CD1c-positive myeloid dendritic cell (primary cell): ENCODE data around the gene PIKFYVE.
"Not testable (repeated sequence)": the region's sequence is repeated elsewhere in the genome, so short reads cannot be mapped to it uniquely, and the experiment has no call there.

Experiments used
- DNase-seq: peaks from one replicate; pipeline ENCODE4 v3.0.0-alpha.2; 2016; ENCODE audit errors: extremely low spot score

Gene PIKFYVE, protein sequence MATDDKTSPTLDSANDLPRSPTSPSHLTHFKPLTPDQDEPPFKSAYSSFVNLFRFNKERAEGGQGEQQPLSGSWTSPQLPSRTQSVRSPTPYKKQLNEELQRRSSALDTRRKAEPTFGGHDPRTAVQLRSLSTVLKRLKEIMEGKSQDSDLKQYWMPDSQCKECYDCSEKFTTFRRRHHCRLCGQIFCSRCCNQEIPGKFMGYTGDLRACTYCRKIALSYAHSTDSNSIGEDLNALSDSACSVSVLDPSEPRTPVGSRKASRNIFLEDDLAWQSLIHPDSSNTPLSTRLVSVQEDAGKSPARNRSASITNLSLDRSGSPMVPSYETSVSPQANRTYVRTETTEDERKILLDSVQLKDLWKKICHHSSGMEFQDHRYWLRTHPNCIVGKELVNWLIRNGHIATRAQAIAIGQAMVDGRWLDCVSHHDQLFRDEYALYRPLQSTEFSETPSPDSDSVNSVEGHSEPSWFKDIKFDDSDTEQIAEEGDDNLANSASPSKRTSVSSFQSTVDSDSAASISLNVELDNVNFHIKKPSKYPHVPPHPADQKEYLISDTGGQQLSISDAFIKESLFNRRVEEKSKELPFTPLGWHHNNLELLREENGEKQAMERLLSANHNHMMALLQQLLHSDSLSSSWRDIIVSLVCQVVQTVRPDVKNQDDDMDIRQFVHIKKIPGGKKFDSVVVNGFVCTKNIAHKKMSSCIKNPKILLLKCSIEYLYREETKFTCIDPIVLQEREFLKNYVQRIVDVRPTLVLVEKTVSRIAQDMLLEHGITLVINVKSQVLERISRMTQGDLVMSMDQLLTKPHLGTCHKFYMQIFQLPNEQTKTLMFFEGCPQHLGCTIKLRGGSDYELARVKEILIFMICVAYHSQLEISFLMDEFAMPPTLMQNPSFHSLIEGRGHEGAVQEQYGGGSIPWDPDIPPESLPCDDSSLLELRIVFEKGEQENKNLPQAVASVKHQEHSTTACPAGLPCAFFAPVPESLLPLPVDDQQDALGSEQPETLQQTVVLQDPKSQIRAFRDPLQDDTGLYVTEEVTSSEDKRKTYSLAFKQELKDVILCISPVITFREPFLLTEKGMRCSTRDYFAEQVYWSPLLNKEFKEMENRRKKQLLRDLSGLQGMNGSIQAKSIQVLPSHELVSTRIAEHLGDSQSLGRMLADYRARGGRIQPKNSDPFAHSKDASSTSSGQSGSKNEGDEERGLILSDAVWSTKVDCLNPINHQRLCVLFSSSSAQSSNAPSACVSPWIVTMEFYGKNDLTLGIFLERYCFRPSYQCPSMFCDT (N-terminal part only)

DNA sequence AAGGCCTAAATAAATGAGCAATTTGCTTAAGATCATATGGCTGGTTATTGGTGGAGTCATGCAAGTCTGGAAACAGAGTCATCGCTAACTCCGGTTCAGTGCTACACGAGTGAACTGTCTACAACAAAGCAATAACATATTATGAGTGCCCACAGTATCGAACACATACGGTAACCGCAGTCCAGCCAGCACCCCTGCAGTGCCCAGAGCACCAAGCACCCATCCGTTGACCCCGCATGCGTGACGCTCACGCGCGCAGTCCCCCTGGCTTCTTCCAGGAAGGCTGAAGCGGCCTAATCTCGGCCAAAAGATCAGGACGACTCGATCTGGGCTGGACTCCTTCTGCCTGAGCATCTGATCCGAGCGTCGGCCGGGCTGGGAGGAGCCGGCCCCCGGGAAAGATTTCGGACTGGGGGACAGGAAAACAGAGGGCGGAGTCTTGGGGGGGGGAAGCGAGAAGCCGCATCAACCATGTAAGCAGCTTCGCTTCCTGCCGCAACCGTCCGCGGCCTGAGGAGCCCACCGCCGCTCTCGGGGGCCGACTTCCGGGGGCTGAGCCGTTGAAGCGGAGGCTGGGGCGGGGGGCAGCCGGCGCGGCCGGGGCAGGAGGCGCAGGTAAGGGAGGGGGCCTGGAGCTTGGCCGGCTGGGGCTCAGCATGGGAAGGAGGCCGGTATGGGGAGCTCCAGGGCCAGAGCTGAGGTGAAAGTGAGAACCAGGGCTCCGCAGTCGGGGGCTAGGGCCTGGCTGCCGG lies at the start of gene PIKFYVE:
TSS of gene PIKFYVE (plus strand) at position 455 of the 752 bp plus-strand sequence. CDS start 5,265 bp downstream, outside the sequence.
- peak; percentile 96 for DNase-seq

DNA sequence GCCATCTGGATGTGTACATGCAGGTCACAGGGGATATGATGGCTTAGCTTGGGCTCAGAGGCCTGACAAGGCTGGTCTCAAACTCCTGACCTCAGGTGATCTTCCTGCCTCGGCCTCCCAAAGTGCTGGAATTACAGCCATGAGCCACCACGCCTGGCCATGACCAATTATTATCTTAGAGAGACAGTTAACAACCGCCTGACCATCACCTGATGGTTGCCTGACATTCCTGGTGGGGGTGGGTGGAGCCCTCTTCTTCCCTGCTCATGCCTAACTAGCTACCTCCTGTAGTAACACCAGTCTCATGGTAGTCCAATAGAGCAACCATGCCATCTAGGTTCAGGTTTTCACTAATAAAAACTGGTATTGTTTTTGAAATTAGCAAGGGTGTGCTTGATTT lies 44.2 kb upstream of the PIKFYVE start:
- not testable (repeated sequence) for DNase-seq

DNA sequence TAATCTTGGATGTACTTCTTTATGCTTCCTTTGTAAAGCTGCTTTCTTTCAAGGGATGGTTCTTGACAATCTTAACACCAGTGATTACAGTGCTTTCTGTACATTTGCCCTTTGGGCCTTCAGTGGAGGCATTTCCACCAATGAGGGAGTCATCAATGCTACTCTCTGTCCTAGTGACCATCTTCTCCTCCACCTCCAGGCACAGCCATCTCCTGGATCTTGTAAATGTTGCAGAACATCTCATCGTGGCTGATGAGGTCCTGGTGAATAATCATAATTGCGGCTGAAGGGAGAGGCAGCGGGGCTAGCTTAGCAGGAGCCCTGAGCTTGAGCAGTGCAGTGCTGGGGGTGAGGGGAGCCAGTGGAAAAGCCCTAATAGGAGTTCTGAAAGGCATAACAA lies 43.7 kb upstream of the PIKFYVE start:
- DNase-seq: no peak

DNA sequence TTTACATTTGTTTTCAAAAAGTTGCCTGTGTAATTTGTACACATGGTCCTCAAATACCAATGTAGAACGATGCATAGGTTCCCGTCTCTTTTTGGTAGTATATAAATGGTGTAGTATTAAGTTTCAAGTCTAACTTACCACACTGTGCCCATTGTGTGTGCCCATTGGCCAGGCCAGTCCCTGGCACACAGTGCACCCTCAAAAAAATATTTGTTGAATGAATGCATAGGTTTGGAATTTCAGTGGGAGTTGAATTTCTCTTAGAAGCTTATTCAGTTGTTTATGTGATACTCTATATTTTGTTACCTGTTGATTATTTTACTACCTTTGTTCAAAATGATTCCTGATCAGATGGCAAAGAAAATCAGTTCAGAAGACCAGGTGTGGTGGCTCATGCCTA lies 41.3 kb upstream of the PIKFYVE start:
- no peak for DNase-seq

DNA sequence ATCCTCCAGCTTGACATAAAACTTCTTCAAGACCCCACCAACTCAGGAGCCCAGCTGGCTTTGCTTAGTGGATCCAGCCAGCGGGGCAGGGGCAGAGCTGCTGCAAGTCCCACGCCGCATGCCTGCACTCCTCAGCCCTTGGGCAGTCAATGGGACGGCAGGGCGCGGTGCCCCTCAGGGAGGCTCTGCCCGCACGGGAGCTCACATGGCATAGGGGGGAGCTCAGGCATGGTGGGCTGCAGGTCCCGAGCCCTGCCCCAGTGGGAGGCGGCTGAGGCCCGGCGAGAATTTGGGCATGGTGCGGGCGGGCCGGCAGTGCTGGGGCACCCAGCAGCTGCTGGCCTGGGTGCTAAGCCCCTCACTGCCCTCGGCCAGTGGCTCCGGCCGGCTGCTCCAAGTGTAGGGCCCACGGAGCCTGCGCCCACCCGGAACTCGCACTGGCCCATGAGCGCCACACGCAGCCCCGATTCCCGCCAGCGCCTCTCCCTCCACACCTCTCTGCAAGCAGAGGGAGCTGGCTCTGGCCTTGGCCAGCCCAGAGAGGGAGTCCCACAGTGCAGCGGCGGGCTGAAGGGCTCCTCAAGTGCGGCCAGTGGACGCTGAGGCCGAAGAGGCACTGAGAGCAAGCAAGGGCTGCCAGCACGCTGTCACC lies 38.3 kb upstream of the PIKFYVE start:
- no peak for DNase-seq

DNA sequence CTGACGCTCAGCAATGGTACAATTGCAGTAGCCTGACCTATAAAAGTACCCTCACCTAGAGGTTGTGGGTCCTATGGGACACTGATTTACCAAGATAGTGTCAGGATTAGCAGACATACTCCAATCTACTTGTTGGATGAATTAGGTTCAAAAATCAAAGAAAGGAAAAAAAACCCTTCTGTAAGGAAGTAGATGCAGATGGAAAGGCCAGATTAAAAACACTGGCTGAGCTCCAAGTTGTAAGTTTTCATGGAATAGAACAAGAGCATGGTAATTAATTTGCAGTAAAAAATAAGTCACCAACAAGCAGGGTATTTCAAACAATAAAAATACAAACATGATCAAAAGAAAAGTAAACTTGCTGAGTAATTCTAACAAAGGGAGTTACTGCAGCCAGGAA lies 37.6 kb upstream of the PIKFYVE start:
- no peak for DNase-seq

DNA sequence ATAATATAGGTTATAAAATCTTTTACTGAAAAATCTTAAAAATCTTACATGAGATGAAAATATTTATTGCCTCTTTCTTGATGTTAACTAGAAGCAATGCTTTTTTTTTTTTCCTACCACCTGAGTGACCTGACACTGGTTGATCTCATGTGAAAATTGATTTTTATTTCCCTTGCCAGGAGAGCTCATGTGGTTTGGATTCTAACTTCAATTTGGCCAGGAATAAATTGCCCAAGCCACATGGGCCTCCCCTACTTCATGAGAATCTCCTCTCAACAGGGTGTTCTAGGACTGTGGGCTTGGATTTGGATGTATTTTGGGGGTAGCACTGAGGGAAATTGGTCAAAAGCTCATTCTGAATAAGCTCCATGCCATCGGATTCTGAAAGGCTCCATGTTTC lies 31.3 kb upstream of the PIKFYVE start:
- no peak for DNase-seq

DNA sequence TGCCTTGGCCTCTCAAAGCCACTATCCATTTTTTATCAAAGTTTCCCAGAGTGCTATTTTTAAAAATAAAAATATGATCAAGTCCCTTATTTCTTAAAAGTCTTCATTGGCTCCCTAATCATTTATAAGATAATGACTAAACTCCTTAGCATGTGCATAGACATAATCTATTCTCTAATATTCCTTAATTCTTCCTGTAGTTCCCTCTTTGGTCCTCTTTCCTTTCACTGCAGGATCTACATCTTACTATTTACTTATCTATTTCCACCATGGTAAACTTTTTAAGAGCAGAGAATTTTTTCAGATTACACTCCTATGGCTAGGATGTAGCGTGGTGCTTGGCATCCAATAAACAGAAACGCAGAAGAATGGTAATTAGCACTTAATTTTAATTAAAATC lies 30.2 kb upstream of the PIKFYVE start:
- no peak for DNase-seq

DNA sequence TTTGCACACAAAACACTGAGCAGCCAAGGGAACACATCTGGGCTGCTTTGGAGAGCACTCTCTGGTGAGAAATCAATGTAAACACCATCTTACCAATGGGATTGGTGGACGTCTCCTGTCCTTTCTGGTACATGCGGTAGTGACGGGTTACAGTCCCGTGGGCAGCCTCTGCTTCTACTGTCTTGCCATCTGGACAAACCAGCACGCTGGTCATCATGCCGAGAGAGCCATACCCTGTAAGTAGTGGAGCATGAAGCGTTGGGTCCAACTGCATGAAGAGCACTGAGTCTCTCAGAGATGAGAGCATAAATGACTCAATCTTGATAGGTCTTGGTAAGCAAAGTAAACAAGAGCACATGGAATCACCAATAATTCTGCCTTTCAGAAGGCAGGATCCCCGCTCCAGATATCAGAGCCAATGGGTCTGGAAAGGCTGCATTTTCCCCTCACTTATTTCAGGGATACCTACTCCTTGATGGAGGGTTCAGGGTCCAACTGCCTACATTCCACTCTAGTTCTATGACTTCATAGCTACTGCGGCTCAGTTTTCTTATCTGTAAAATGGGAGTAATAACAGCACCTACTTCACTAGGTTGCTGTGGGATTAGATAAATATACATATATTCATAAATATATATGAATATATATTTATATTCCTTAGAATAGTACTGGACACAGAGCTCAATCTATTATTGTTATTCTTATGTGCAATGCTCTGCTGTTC lies 26.1 kb upstream of the PIKFYVE start:
- no peak for DNase-seq

DNA sequence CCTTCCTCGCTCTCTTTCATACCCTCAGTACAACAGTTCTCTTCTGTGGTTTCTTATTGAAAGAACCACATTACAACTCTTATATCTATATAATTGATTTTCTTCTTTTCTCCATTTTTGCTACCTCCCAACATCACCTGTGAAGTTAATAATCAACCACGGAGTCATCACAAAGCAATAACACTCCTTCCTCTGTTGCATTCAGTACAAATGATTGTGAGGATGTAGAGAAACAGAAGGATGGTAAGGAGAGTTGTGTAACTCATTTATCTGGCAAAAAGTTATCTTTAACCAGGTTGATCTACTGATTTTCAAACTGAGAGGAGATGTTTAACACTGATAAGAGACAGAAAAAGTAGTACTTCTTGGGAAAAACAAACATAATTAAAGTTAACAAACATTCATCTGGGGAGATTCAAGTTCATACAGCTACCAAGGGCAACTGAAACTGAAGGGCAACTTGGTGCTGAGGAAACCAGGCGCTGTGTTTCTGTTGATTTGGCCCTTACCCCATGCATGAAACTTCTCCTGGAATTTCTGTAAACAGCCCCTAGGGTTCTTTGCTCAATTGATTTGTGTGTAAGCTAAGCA lies 25.3 kb upstream of the PIKFYVE start:
- no peak for DNase-seq

DNA sequence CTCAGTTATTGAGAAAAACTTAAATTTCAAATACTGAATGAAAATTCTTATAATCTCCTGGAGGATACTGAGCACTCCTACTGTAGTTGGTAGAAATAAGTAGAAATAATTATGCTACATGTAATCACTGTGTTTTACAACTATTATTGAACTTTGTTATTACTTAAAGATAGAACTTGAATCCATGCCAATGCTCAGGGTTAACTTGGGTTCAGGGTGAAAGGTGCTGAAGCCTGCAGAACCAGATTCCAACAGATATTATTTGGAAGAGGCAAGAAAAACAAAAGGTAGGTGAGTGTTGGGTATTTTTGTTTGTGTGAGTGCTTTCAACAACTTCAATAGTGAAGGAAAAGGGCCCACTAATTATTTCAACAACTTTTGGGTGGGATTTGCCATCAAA lies 21.6 kb upstream of the PIKFYVE start:
- DNase-seq: no peak

DNA sequence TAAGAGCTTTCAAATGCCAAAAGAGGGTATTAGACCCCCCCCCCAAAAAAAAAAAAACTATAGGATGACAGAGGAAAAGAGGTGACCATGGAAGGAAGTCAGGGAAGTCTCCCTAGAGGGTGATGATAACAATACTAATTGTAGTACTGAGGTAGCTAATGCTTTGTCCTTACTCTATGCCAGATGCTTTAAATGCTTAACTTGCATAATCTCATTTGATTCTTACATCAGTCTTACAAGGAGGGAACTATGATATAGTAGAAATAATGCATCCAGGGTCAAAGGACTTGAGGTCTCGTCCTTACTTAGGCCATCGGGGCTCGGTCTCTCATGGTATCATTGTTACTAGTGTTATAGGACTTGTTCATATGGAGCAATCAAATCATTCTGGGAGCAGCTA lies 20.3 kb upstream of the PIKFYVE start:
- no peak for DNase-seq

DNA sequence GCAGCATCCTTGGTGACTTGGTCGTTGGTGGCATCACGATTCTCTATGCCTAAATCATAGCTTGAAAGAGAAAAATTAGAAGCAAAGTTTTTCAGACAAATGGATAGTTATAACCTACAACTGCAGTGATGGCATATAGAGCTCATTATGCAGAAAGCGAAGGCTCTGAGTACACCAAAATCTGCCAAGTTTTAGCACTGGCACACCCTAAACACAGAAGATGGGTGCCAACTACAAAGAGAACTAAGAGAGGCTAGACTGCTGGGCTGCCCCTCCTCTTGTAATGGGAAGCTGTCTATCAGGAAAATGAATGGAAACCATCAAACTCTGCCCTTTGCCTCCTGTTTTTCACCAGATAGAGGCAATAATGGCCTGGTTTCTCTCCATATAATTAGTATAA lies 17.5 kb upstream of the PIKFYVE start:
- no peak for DNase-seq

DNA sequence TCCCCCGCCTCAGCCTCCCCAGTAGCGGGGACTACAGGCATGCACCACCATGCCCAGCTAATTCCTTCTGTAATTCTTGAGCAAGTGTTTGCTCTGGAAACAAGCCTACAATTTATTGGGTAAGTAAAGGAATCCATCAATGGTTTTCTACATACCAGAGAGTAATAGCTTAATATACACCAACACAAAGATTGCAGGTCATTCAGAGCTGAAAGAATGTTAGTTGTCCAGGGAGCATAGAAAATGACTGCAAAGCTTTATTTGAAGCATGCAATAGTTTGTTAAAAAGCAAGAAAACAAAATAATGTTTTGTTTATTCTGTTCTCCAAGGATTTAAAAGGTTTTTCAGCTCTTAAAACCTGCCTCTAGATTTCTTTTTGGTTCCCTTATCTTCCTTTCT lies 16.8 kb upstream of the PIKFYVE start:
- no peak for DNase-seq

DNA sequence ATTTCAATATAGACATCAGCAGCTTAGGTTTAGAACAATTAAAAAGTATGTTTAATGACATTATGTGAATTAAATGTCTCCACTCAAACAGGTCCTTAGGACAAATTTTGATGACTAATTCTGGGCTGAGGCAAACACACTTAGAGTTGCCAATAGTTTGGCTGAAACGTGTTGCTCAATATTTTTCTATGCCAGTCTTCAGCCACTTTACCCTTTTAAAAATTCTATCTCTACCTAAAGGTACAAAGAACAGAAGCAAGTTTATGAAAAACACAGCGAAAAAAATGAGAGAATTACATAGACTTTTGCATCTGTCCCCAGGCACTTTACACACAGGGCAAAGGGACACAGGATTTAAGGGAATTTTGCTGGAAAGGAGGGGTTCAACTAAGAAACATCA lies 15.7 kb upstream of the PIKFYVE start:
- DNase-seq: no peak

DNA sequence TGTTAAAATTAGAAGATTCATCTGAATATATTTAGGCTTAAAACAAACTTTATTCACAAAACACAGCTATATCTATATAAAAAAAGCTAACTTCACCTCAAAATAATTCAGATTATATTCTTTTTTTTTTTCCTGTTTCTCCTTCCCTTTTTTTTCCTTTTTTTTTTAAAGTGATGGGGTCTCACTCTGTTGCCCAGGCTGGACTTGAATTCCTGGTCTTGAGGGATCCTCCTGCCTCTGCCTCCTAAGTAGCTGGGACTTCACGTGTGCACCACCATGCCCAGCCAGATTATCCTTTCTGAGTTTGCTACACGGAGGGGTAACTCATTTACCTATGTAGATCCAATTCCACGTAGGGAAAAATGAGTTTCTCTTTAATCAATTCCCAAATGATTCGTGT lies 15.0 kb upstream of the PIKFYVE start:
- DNase-seq: no peak

DNA sequence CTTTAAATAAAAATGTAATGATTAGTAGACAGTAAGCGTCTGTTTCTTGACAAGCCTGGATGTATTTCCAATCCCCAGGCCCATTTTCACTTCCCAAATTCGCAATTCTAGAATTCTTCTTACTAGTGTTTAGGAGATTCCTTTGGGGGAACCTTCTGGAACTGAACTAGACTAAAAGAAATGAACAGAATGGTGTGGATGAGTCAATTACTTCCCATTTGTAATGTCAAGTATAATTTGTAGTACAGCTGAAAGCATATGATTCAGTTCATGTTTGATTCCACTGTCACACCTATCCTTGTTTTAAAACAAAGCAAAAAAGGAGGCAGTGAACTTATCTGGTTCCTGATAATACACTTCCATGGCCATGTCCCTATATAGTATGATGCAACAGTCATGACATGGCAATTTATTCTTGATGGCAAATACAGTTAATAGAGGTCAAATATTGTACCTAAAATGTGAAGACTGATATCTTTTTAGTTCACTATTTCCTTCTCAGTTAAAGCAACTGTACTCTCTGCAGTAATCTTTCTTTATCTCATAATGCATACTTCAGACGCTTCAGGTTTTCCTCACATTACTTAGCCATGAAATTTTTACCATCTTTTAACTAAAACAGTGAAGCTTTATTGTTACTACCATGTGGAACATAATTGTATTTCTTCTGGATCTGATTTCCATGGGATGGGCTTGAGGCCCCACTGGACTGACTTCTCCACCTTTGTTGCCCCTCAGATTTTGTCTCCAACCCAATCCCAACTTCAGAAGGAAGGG lies 13.2 kb upstream of the PIKFYVE start:
- peak; percentile 59 for DNase-seq

DNA sequence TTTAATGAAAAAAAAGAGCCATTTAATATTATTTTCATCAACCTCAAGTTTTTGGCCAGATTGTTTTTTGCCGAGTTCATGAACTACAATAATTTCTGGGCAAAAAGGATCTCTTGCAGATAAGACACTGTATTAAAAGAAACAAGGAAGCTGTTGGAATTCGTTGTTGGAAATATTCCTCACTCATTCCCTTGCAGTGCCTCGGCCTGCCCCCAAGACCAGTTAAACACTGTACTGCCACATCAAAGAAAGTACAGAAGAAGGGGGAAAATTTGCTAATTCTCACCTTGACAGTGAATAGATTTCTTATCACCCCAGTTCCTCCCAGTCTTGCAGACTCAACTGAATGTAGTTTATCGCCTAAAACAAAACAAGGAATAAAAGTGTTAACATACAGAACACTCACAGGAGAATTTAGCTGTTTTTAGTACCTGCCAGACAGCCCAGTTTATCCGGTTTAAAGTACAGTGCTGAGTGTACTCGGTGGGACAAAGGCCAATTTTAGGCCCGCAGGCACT lies 12.4 kb upstream of the PIKFYVE start:
- DNase-seq: no peak
